Activated CD8-positive, alpha-beta T cell treated with anti-CD3 and anti-CD28 coated beads, Interleukin-2, amount 10 ng/mL, durations not matched to agents 7 days and 5 days (primary cell): ENCODE data around the gene KHNYN. TPM values are rescaled to one million over a fixed set of nuclear protein-coding genes. Genes with fewer than 3 reads are reported as not detected.

Experiments
- ATAC-seq: fragments of 150-1000 bp; cut with Tn5 transposase; one replicate; pipeline ENCODE4 v1.10.0; 2021; ENCODE audit warnings: moderate library complexity
- CTCF ChIA-PET: fragments of 350-600 bp; sonication (Branson Sonifier 250); formaldehyde crosslinking; loops from one replicate; lab custom pipeline; 2021; ENCODE audit warnings: antibody characterized with exemption; lab: Charles Lee
- POLR2A ChIA-PET: fragments of 350-600 bp; sonication (Branson Sonifier 250); formaldehyde crosslinking; loops from one replicate; lab custom pipeline; 2021; ENCODE audit warnings: antibody characterized with exemption; lab: Charles Lee
- DNase-seq: peaks from one replicate; pipeline ENCODE4 v3.0.0-alpha.2; 2020
- H3K27ac Mint-ChIP-seq: one replicate; pipeline ENCODE4 v1.8.0; 2021; ENCODE audit warnings: mild to moderate bottlenecking, mixed read lengths
- H3K27me3 Mint-ChIP-seq: one replicate; pipeline ENCODE4 v1.8.0; 2021; ENCODE audit warnings: low read depth, mixed read lengths
- H3K36me3 Mint-ChIP-seq: one replicate; pipeline ENCODE4 v1.8.0; 2021; ENCODE audit warnings: low read depth, mixed read lengths
- H3K4me1 Mint-ChIP-seq: one replicate; pipeline ENCODE4 v1.8.0; 2021; ENCODE audit warnings: low read depth, mixed read lengths
- H3K4me3 Mint-ChIP-seq: one replicate; pipeline ENCODE4 v1.8.0; 2021; ENCODE audit warnings: mild to moderate bottlenecking, mixed read lengths
- H3K9me3 Mint-ChIP-seq: one replicate; pipeline ENCODE4 v1.8.0; 2022; ENCODE audit warnings: mixed read lengths; ENCODE audit not compliant: insufficient read depth
- total RNA-seq, 2 experiments: library from RNA; stranded (reverse); gene quantifications; one replicate each; pipeline ENCODE4 v1.2.3, GENCODE V29; 2021

The KHNYN gene
- total RNA-seq, 2 experiments from 2014 or later, result 55.4 to 58.9 TPM

DNA sequence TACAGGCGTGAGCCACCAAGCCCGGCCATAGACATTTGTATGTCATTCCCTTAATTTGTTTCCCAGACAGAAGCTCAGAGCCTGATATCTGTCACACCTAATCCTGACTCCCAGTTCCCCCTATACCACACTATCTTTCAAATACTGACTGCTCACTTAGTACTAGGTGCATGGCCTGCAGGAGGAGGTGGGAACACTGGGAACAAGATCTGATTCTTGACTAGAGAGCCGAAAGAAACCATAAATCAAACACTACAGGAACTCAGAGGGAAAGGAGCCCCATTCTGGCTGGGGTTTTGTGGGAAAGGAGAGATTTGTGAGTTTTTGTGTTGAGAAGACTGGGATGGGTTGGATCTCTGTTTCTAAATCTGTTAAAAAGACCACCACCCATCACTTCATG is 4.9 kb downstream of the KHNYN start:
- DNase-seq, result peak; percentile 17
- Mint-ChIP-seq H3K27ac (no peak overlapping the region), H3K27me3 (no peaks in the 10 kb centered on the region), H3K9me3 (no peaks in the 10 kb centered on the region), H3K4me1 (peaks cover 66% of the 10 kb centered on the region), H3K4me3 (no peak overlapping the region), H3K36me3 (peaks cover 65% of the 10 kb centered on the region)
- no peak for ATAC-seq
- ChIA-PET POLR2A (interaction anchor here (0.6 kb wide), 1 partner anchor 8 kb away, joined by 5 read pairs; the partner anchor contains the start of gene SDR39U1), CTCF (interaction anchor here (1.7 to 17.6 kb wide), 4 partner anchors 69 to 127 kb away, joined by 5 to 709 read pairs (median 31); partner anchors contain the start of genes ADCY4, CIDEB, LTB4R2 and RIPK3)

DNA sequence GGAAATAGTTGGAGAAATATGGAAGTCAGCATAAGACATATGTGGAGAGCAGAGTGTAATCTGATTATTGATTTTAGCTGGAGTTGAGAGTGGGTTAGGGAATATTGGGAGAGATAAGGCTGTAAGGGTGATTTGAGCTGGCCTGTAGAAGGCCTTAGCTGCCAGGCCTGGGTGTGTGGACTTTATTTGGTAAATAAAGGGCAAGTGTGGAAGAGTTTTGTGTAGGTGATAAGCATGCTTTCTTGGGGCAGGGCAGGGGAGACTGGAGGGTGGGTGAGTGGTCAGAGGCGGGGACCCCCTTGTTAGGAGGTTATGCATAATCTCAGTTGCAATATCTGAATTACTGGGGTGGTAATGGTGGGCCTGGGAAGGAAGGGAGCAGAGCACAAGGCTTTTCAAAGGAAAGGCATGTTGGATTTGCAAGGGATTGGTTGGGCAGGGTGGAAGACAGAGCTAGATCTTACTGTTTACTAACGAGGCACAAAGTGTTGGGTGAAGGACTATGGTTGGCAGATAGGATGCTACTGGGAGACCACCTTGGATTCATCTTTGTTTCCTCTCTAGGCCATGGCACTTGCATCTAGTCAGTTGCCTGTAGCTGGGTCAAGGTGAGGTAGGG is 5.5 kb downstream of the KHNYN start:
- H3K27ac Mint-ChIP-seq, result peak overlapping the region; percentile 16
- peaks cover 68% of the 10 kb centered on the region for H3K4me1 Mint-ChIP-seq
- ATAC-seq (no peak), DNase-seq (peak; percentile 19)
- H3K9me3 Mint-ChIP-seq, result no peaks in the 10 kb centered on the region
- peaks cover 67% of the 10 kb centered on the region for H3K36me3 Mint-ChIP-seq
- POLR2A ChIA-PET, result interaction anchor here (0.6 to 2.5 kb wide), 4 partner anchors 95 to 128 kb away, joined by 3 to 16 read pairs (median 5); partner anchors contain the start of genes LTB4R and RIPK3
- CTCF ChIA-PET, result interaction anchor here (0.9 to 17.6 kb wide), 11 partner anchors 12 to 200 kb away, joined by 3 to 709 read pairs (median 8); partner anchors contain the start of genes ADCY4, CIDEB, LTB4R2 and RIPK3
- H3K27me3 Mint-ChIP-seq, result no peaks in the 10 kb centered on the region
- H3K4me3 Mint-ChIP-seq, result no peak overlapping the region

DNA sequence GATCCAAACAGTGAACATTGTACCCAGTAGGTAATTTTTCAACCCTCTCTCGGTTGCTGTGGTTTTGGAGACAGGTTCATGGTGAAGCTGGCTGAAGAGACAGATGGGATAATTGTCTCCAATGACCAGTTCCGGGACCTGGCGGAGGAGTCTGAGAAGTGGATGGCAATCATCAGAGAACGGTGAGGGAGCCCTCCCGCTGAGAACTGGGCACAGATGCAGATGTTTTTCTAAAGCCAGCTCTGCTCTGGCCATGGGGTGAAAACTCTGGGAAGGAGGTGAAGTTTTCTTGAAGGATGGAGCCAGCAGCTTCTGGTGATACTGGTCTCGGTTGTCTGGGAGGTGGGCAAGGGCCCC is 6.2 kb downstream of the KHNYN start:
- Mint-ChIP-seq H3K4me1 (peaks cover 71% of the 10 kb centered on the region), H3K27ac (peak overlapping the region; percentile 9), H3K9me3 (no peaks in the 10 kb centered on the region), H3K36me3 (peaks cover 72% of the 10 kb centered on the region), H3K4me3 (no peak overlapping the region), H3K27me3 (no peaks in the 10 kb centered on the region)
- ChIA-PET CTCF (interaction anchor here (0.8 to 17.6 kb wide), 22 partner anchors 11 to 257 kb away, joined by 3 to 709 read pairs (median 7); partner anchors contain the start of genes ADCY4, CIDEB, LTB4R and LTB4R2), POLR2A (interaction anchor here (0.6 to 2.5 kb wide), 6 partner anchors 96 to 129 kb away, joined by 3 to 16 read pairs (median 4); partner anchors contain the start of genes LTB4R and RIPK3)
- ATAC-seq (no peak), DNase-seq (no peak)

DNA sequence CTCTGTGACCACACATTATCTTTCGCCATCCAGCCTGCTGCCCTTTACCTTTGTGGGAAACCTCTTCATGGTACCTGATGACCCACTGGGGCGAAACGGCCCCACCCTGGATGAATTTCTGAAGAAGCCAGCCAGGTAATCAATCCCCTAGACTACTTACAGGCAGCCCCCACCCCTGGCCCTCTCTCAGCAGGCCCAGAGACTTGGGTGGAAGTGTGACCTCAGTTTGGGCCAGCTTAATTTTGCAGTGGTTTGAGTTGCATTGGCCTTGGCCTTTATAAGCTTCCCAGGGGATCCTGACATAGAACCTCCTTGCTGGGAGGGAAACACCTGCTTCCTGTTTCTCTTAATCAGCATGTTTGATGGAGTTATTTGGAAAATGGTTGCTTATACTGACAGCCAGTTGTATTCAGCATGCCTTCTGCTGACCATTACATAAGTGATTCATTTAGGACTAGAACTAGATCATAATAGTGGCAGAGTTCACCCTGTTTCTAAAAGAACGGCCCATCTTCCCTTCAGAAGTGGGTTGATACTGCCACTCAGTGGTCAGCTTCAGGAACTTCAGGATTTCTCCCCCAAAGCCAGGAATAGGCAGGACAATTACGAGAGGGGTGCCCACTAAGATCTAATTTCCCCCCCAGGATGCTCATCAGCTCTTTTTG is 6.7 kb downstream of the KHNYN start:
- H3K4me1 Mint-ChIP-seq, result peaks cover 71% of the 10 kb centered on the region
- DNase-seq (peak; percentile 65), ATAC-seq (peak; percentile 43)
- H3K4me3 Mint-ChIP-seq, result peak overlapping the region; percentile 23
- CTCF ChIA-PET, result interaction anchor here (0.8 to 17.6 kb wide), 27 partner anchors 11 to 296 kb away, joined by 3 to 709 read pairs (median 6); partner anchors contain the start of genes ADCY4, CIDEB, EMC9 and LTB4R
- peak overlapping the region; percentile 92 for H3K27ac Mint-ChIP-seq
- no peaks in the 10 kb centered on the region for H3K27me3 Mint-ChIP-seq
- H3K36me3 Mint-ChIP-seq, result peaks cover 74% of the 10 kb centered on the region
- H3K9me3 Mint-ChIP-seq, result no peaks in the 10 kb centered on the region
- POLR2A ChIA-PET, result interaction anchor here (1.2 to 2.5 kb wide), 5 partner anchors 97 to 126 kb away, joined by 3 to 16 read pairs (median 6); partner anchors contain the start of genes LTB4R and RIPK3

DNA sequence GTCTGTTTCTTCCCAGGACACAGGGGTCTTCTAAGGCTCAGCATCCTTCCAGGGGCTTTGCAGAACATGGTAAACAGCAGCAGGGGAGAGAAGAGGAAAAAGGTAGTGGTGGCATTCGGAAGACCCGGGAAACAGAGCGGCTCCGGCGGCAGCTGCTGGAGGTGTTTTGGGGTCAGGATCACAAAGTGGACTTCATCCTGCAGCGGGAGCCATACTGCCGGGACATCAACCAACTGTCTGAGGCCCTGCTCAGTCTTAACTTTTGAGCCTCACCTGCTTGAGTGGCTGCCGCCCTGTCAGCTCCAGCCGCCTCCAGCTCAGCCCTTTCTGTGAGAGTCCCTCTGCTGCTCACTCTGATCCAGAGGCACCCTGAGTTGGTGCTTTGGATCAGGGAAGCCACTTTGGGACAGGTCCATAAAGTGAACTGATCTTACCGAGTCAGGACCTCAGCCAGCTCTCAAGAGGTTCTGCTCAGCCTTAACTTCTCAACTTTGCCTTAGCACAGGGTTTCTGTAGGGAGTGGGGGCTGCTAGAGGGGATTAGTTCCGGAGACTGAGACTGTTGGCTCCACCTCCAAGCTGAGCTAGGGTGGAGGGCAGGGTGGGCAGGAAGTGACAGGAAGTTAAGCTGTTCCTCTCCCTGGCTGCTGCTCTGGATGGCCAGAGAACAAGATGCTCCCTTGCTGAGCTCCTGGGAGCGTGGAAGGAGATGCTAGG is 7.4 kb downstream of the KHNYN start:
- Mint-ChIP-seq H3K27me3 (no peaks in the 10 kb centered on the region), H3K4me3 (peak overlapping the region; percentile 32), H3K27ac (peak overlapping the region; percentile 92), H3K9me3 (no peaks in the 10 kb centered on the region), H3K36me3 (peaks cover 71% of the 10 kb centered on the region), H3K4me1 (peaks cover 70% of the 10 kb centered on the region)
- peak; percentile 53 for DNase-seq
- ATAC-seq, result peak; percentile 26
- ChIA-PET POLR2A (interaction anchor here (1.3 to 2.5 kb wide), 4 partner anchors 103 to 127 kb away, joined by 3 to 16 read pairs (median 6); partner anchors contain the start of gene LTB4R), CTCF (interaction anchor here (0.8 to 17.6 kb wide), 23 partner anchors 12 to 296 kb away, joined by 3 to 709 read pairs (median 7); partner anchors contain the start of genes ADCY4, CIDEB, DHRS1 and EMC9)

DNA sequence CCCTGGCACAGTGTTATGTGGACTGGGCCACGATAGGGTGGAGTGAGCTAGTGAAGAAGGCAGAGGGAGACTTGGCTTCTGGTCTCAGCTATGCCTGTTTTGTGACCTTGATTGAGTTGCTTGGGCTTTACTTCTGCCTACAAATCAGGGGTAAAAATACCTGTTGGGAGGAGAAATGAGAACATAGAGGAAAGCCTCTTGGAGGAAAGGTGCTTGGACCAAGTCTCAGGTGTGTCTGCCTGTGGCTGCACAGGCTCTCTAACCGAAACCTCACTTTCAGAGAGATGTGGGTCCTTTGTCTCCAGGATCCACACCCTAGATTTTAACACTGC is 7.9 kb downstream of the KHNYN start:
- no peak for ATAC-seq
- CTCF ChIA-PET, result interaction anchor here (0.8 to 17.6 kb wide), 20 partner anchors 12 to 297 kb away, joined by 3 to 709 read pairs (median 8); partner anchors contain the start of genes ADCY4, CIDEB, DHRS1 and EMC9
- Mint-ChIP-seq H3K36me3 (peaks cover 74% of the 10 kb centered on the region), H3K9me3 (no peaks in the 10 kb centered on the region), H3K27ac (peak overlapping the region; percentile 92), H3K4me1 (peaks cover 72% of the 10 kb centered on the region), H3K27me3 (no peaks in the 10 kb centered on the region), H3K4me3 (peak overlapping the region; percentile 32)
- POLR2A ChIA-PET, result interaction anchor here (2.1 to 2.5 kb wide), 2 partner anchors 104 to 127 kb away, joined by 6 to 16 read pairs; no protein-coding TSS in a partner anchor
- peak; percentile 18 for DNase-seq

DNA sequence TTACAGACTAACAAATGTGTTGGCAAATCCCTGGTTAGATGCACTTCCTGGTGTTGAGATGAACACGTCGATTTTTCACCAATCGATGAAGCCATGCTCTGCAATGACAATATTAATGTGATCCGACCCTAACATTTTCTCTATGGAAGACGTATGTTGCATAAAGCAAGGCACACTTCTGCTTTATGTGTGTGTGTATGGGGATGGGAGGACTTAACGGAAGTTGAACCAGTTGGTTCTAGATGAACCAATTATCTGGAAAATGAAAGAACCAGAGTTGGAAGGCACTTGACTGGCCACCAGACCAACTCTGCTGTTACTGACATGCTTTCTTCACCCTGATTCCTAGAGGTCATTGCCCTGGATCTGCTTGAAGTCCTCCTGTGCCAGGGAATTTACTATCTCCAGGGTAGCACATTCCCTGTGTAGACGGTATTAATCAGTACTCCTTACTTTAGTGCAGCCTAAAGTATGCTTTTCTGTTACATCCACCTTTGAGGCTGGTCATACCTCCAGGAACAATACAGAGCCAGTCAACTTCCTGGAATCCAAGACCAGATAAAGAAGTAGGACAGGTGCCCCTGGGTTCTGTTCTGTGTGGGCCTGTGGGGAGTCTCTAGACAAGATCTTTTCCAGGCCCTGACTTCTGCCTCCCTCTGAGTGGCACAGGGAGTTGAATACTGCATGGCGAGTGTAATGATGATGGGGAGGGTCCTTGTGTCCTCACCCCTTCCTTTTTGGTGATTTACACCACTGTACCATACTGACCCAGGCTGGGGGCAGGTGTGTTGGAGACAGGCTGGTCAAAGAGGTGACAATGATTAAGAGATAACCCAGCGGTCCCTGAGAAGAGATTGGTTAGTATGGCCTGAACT is 8.7 kb downstream of the KHNYN start:
- Mint-ChIP-seq H3K4me1 (peaks cover 71% of the 10 kb centered on the region), H3K9me3 (no peaks in the 10 kb centered on the region), H3K36me3 (peaks cover 69% of the 10 kb centered on the region), H3K4me3 (no peak overlapping the region), H3K27ac (peak overlapping the region; percentile 92), H3K27me3 (no peaks in the 10 kb centered on the region)
- POLR2A ChIA-PET, result interaction anchor here (2.5 to 5.3 kb wide), 2 partner anchors 8 to 105 kb away, joined by 16 to 77 read pairs; partner anchors contain the start of genes CBLN3 and KHNYN
- DNase-seq (peak; percentile 18), ATAC-seq (no peak)
- CTCF ChIA-PET, result interaction anchor here (1.0 to 17.6 kb wide), 10 partner anchors 42 to 196 kb away, joined by 3 to 709 read pairs (median 12); partner anchors contain the start of genes ADCY4, CIDEB, LTB4R and LTB4R2

DNA sequence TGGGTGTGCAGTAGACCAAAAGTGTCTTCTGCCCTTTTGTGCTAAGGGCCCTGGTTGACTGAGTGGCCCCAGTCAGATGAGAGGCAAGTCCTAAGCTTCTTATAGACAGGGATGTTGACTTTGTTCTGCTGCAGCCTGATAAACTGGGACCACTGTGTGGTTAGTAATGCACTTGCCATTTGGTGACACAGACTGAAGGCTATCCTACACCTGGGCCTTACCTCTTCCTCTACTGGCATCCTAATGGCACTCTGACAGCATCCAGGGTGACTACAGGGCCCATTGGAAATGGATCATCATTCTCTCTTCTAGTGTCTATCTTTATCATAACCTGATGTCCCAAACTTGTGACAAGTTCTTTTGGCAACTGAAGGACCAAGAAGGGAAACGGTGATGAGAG is 9.5 kb downstream of the KHNYN start:
- Mint-ChIP-seq H3K27ac (peak overlapping the region; percentile 31), H3K4me3 (no peak overlapping the region)
- no peak for ATAC-seq

DNA sequence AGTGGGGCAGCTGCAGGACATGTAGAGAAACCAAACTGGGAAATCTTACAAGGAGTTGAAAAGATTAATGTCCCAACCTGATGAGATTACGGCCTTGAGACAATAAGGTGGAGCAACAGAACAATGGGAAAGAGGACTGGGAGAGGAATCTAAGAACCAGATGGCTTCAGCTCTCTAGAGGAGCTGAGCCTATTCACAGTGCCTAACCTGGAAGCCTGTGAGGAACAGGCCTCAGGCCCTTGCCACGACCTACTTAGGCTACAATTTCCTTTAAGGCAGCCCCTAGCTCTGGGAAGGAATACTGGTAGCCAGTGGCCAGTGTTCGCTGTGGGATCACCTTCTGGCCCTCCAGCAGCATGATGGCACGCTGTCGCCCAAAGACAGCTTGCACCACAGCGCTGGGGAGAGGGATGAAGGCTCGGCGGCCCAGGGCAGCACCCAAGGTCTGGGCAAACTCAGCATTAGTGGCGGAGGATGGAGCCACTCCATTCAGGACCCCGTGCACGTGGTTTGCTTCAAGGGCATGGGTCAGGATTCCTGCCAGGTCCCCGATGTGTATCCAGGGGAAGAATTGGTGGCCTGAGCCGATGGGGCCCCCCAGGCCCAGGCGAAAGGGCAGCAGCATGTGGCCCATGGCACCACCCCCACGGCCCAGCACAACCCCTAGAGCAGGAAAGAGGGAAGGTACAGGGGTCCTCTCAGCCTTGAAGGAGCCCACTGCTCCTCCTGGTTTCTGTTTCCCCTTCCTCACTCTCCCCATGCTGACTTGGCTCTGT is 10.3 kb downstream of the KHNYN start:
- Mint-ChIP-seq H3K4me3 (no peak overlapping the region), H3K36me3 (peaks cover 64% of the 10 kb centered on the region), H3K4me1 (peaks cover 75% of the 10 kb centered on the region), H3K9me3 (no peaks in the 10 kb centered on the region), H3K27ac (peak overlapping the region; percentile 45), H3K27me3 (no peaks in the 10 kb centered on the region)
- POLR2A ChIA-PET, result interaction anchor here (5.3 kb wide), 1 partner anchor 9 kb away, joined by 77 read pairs; the partner anchor contains the start of genes CBLN3 and KHNYN
- CTCF ChIA-PET, result interaction anchor here (1.0 to 4.7 kb wide), 4 partner anchors 9 to 224 kb away, joined by 3 to 77 read pairs (median 30); partner anchors contain the start of genes ADCY4, CBLN3, KHNYN and MDP1
- peak; percentile 20 for DNase-seq
- ATAC-seq, result no peak

More for the DNA sequence above, 9.5 kb downstream of the KHNYN start:
- Mint-ChIP-seq H3K4me1 (peaks cover 75% of the 10 kb centered on the region), H3K9me3 (no peaks in the 10 kb centered on the region), H3K36me3 (peaks cover 66% of the 10 kb centered on the region), H3K27me3 (no peaks in the 10 kb centered on the region)
- CTCF ChIA-PET, result interaction anchor here (1.0 to 4.7 kb wide), 4 partner anchors 8 to 224 kb away, joined by 3 to 77 read pairs (median 30); partner anchors contain the start of genes ADCY4, CBLN3, KHNYN and MDP1
- POLR2A ChIA-PET, result interaction anchor here (5.3 kb wide), 1 partner anchor 8 kb away, joined by 77 read pairs; the partner anchor contains the start of genes CBLN3 and KHNYN
- peak; percentile 18 for DNase-seq
